Vagina (tissue), 2 donors: ENCODE results near the gene STRADA.

Experiments
- CTCF ChIP-seq, 3 experiments: fragments of 450-650 bp in 2 of 3; fragments of 200-600 bp in 1 of 3; sonication (generic) in 1 of 3; IDR thresholded peaks; one replicate each; pipeline ENCODE4 v1.5.1; 2017 to 2019; ENCODE audit warnings: antibody characterized with exemption in 3 of 3, mild to moderate bottlenecking in 2 of 3, moderate library complexity in 2 of 3
- POLR2A ChIP-seq, 2 donors: fragments of 450-650 bp; IDR thresholded peaks; one replicate each; pipeline ENCODE4 v1.6.1; 2017; ENCODE audit warnings: antibody characterized with exemption in 2 of 2, mild to moderate bottlenecking in 2 of 2, moderate library complexity in 2 of 2

GRCh38 chr17:63790057-63790456 is 48.5 kb upstream of the STRADA start:
- no peak for TF ChIP-seq CTCF (IDR thresholded peaks at IDR 0.05)
- no peak for TF ChIP-seq POLR2A (IDR thresholded peaks at IDR 0.05)
